HAP-1 (cell line): ENCODE results near the gene CDH13.

Source experiments
- DNase-seq, 2 experiments: peaks; one replicate each; pipeline ENCODE4 v3.0.0-alpha.2; 2016 to 2020; ENCODE audit warnings: low spot score in 2 of 2
- H3K27me3 ChIP-seq: fragments of 250-450 bp; sonication (Bioruptor Pico); 2 replicates; pipeline ENCODE4 v1.5.1; 2020; ENCODE audit warnings: low read depth, mild to moderate bottlenecking, moderate library complexity
- H3K36me3 ChIP-seq: fragments of 250-450 bp; sonication (Bioruptor Pico); replicated peaks from 2 replicates; pipeline ENCODE4 v1.5.1; 2020; ENCODE audit warnings: mild to moderate bottlenecking
- H3K4me1 ChIP-seq: fragments of 250-450 bp; sonication (Bioruptor Pico); 2 replicates; pipeline ENCODE4 v1.5.1; 2020; ENCODE audit warnings: mild to moderate bottlenecking
- H3K4me3 ChIP-seq: fragments of 250-450 bp; sonication (Bioruptor Pico); 2 replicates; pipeline ENCODE4 v1.5.1; 2020; ENCODE audit warnings: mild to moderate bottlenecking, moderate library complexity
- H3K9me3 ChIP-seq: fragments of 250-450 bp; sonication (Bioruptor Pico); 2 replicates; pipeline ENCODE4 v1.5.1; 2020; ENCODE audit warnings: mild to moderate bottlenecking, moderate library complexity
- in situ Hi-C: fragments of 300-500 bp; cut with MboI; formaldehyde crosslinking; loops from 3 replicates; pipeline ENCODE4 v1.14.3; 2020; ENCODE audit warnings: low sequenced_read_pairs, inconsistent platforms, mixed read lengths

Gene CDH13

DNA sequence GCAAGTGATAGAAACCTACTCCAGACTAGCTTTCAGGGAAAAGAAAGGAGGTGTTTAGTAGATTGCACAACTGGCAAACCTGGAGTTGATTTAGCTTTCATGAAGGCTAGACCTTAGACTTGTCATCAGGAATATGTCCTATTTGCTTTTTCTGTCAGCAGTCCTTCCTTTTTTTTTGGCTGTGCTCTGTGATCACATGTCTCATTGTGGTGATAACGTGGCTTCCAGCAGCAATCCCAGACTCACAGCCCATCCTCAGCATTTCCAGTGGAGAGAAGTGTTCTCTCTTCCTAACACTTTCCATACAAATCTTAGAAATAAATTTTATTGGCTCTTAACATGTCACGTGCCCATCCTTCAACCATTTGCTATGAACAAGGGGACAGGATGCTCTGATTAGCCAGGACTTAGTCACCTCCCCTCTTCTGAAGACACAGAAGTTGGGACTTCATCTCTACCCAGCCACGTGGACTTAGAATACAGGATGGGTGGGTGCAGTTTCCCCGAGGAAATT is 74.7 kb downstream of the CDH13 start:
- Histone ChIP-seq H3K4me1 (no peaks in the 10 kb centered on the region), H3K27me3 (peaks cover 2% of the 10 kb centered on the region; the same call in 1 of the 2 replicates), H3K9me3 (no peaks in the 10 kb centered on the region), H3K4me3 (no peak overlapping the region), H3K36me3 (no peaks in the 10 kb centered on the region)
- no peak for DNase-seq
- in situ Hi-C loops, result no loop called here

DNA sequence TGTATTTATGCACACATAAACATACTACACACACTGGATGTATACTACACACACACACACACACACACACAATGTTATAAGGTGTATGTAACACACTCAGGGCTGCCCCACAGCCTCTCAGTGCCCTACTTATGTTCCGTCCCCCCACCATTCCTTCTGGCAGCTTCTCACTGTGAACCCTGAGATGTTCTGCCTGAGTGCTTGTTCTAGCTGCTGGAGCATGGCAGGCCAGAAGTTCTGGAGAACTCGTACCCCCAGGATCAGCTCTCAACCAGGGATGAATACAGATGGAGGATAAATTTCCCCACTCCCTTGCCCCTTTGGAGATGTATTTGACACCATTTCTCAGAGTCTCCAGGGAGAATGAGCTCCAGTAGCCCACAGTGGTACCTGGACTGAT is 76.4 kb downstream of the CDH13 start:
- Histone ChIP-seq H3K27me3 (peaks cover 2% of the 10 kb centered on the region; the same call in 1 of the 2 replicates), H3K4me3 (no peak overlapping the region), H3K9me3 (no peaks in the 10 kb centered on the region), H3K36me3 (no peaks in the 10 kb centered on the region), H3K4me1 (no peaks in the 10 kb centered on the region)
- DNase-seq, result no peak
- in situ Hi-C loops, result no loop called here

DNA sequence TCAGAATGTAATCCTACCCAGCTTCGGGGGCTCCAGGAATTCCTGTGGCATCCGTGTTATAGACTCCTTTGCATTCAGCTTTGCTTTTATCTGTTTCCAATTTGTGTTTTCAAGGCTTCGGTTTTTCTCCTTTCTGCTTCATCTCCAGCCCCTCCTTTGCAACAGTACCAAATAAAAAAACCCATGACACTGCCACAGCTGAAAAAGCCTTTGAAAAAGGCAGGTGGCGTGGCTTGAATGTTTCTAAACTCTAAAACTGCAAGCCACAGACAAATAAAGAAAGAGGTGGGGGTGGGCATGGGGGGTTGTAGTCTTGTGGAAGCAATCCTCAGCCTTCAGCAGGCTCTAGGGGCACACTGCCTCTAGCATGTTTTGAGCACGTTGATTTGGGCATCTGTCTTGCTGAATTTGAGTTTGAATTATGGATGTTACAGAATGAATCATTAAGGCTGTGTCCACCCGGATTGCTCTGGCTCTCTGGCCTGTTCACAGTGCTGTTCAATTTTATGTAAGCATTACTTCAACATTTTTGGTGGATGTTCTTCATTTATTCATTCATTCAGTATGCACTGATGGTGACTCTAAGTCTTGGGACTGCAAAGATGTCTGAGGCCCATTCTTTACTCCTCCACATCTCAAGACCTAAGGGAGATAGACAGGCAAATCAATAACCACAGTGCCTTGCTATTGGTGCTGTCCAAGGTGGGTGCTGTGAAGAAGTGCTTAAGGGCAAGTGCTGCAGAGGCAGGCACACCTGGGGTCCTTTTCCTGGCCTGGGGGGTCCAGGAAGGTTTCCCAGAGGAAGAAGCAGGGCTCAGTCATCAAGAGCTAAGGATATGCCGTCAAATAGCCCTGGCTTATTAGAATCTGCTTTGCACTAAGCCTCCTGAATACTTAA is 77.4 kb downstream of the CDH13 start:
- Histone ChIP-seq H3K4me1 (no peaks in the 10 kb centered on the region), H3K9me3 (no peaks in the 10 kb centered on the region), H3K27me3 (peaks cover 2% of the 10 kb centered on the region; the same call in 1 of the 2 replicates), H3K36me3 (no peaks in the 10 kb centered on the region), H3K4me3 (no peak overlapping the region)
- DNase-seq, result no peak
- in situ Hi-C loops, result no loop called here

DNA sequence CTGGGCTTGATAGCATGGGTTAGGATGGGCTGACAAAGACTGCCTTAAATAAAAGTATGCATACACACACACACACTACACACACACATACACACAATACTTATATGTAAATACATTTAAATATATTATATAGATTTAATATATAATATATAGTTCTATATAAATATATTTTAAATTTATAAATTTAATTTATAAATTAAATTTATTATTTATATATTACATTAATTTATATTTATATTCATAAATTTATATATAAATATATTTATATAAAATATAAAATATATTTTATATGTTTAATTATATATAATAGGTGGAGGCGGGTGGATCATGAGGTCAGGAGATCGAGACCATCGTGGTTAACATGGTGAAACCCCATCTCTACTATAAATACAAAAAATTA is 83.2 kb downstream of the CDH13 start:
- DNase-seq, result no peak
- no peaks in the 10 kb centered on the region for H3K36me3 ChIP-seq
- H3K4me1 ChIP-seq, result no peaks in the 10 kb centered on the region
- no peak overlapping the region for H3K4me3 ChIP-seq
- H3K9me3 ChIP-seq, result no peaks in the 10 kb centered on the region
- H3K27me3 ChIP-seq, result no peaks in the 10 kb centered on the region
- in situ Hi-C loops, result no loop called here

DNA sequence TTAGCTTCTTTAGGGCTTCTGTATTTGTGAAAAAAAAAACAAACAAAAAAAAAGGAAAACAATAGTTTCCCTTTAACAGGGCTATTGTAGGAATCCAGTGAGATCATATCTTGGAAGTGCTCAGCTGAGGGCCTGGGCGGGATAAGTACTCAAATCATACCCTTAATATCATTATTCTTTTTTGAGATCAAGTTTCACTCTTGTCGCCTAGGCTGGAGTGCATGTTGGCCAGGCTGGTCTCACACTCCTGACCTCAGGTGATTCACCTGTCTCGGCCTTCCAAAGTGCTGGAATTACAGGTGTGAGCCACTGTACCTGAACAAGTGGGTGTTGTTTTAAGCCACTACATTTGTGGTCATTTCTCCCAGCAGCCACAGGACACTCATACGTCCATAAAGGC is 87.0 kb downstream of the CDH13 start:
- H3K36me3 ChIP-seq, result no peaks in the 10 kb centered on the region
- in situ Hi-C loops, result no loop called here
- DNase-seq, result no peak
- H3K9me3 ChIP-seq, result no peaks in the 10 kb centered on the region
- H3K27me3 ChIP-seq, result no peaks in the 10 kb centered on the region
- no peaks in the 10 kb centered on the region for H3K4me1 ChIP-seq
- H3K4me3 ChIP-seq, result no peak overlapping the region

DNA sequence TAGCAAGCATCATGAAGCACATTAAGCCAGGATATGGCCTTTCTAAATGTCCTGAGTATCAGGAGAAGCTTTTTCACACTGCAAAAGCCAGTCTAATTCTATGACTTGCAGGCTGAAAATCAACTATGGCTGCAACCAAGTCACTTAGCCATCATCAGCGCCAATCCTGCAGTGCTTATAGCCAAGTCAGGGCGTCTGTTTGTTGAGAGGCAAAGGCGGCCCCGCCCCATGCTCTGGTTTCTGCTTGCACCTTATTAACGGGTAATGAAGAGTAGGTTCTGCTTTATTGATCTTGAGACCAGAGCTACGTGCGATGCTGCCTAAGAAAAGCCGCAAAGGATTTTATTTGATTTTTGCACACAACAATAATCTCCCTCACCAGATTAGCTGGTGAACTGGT is 88.4 kb downstream of the CDH13 start:
- in situ Hi-C loops, result no loop called here
- Histone ChIP-seq H3K4me1 (no peaks in the 10 kb centered on the region), H3K27me3 (no peaks in the 10 kb centered on the region), H3K9me3 (no peaks in the 10 kb centered on the region), H3K4me3 (no peak overlapping the region), H3K36me3 (no peaks in the 10 kb centered on the region)
- DNase-seq, result no peak

DNA sequence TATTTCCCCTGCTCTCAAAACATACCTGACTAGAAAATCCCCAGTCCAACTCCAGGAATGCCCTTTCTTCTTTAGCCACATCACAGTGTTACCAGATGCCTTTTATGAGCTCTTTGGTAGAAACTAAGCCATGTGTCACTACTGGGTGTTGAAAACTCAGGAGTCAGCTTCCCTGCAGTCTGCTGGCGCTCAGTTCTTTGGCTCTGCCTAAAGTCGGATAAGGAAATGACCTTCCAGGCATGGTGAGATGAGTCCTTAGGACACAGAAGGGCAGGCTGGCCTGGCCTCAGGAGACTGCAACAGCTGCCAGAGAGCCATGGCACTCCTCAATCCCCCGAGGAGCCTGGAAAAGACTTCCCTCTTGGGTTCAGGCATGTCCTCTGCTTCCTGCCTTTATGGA is 89.1 kb downstream of the CDH13 start:
- DNase-seq, result no peak
- in situ Hi-C loops, result no loop called here
- Histone ChIP-seq H3K4me3 (no peak overlapping the region), H3K4me1 (no peaks in the 10 kb centered on the region), H3K9me3 (no peaks in the 10 kb centered on the region), H3K36me3 (no peaks in the 10 kb centered on the region), H3K27me3 (no peaks in the 10 kb centered on the region)

DNA sequence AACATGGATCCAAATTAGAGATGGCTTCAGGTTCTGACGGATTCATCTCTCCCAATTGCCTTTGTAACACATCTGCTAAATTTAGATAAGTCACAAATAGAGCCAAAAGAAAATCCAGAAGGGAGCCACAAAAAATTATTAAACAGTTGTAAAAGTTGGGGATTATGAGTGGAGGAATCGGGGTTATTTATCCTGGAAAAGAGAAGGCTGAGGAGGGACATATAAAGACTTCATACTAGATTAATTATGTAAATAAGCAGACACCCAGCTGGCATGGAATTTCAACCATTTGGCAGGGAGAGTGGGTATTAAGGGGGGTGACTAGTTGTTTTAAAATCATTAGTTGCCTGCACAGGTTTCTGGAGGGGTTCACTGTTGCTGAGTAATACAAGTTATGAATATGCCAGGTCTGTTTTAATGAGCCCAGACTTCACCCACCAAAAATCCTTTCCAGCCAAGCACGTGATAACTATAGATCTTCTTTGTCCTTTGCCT is 89.6 kb downstream of the CDH13 start:
- DNase-seq, result no peak
- Histone ChIP-seq H3K4me3 (no peak overlapping the region), H3K4me1 (no peaks in the 10 kb centered on the region), H3K9me3 (no peaks in the 10 kb centered on the region), H3K36me3 (no peaks in the 10 kb centered on the region), H3K27me3 (no peaks in the 10 kb centered on the region)
- in situ Hi-C loops, result no loop called here

DNA sequence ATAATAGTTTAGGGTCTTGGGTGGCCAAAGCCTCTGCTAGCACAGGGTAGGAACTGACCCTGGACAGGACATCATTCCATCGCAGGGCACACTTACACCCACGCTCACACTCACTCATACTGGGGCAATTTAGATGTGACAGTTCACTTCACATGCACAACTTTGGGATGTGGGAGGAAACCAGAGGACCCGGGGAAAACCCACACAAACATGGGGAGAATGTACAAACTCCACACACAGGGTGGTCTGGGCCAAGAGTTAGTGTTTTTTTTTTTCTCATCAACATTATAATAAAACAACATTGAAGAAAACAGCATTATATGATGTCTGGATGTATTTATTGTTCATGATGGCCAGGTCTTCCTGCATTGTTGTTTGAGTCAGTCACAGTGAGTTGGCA is 93.6 kb downstream of the CDH13 start:
- H3K27me3 ChIP-seq, result no peaks in the 10 kb centered on the region
- no peaks in the 10 kb centered on the region for H3K4me1 ChIP-seq
- no peak for DNase-seq
- in situ Hi-C loops, result no loop called here
- no peaks in the 10 kb centered on the region for H3K9me3 ChIP-seq
- H3K36me3 ChIP-seq, result no peaks in the 10 kb centered on the region
- no peak overlapping the region for H3K4me3 ChIP-seq

DNA sequence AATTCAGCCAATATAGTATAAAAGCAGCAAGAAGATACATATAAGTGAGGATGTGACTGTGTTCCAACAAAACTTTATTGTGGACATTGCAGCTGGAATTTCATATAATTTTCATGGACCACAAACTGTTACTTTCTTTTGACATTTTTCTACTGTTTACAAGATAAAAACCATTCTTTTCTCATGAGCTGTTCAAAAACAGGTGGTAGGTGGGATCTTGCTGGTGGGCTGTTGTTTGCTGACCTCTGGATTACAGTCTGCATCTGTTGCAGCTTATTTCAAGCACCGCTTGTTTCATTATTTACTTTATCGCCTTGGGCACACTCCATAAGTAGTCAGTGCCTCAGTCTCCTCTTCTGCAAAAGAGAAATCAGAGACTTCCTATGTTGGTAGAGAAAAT is 99.5 kb downstream of the CDH13 start:
- Histone ChIP-seq H3K36me3 (no peaks in the 10 kb centered on the region), H3K4me1 (no peaks in the 10 kb centered on the region), H3K4me3 (no peak overlapping the region), H3K9me3 (no peaks in the 10 kb centered on the region), H3K27me3 (no peaks in the 10 kb centered on the region)
- in situ Hi-C loops, result no loop called here
- no peak for DNase-seq

DNA sequence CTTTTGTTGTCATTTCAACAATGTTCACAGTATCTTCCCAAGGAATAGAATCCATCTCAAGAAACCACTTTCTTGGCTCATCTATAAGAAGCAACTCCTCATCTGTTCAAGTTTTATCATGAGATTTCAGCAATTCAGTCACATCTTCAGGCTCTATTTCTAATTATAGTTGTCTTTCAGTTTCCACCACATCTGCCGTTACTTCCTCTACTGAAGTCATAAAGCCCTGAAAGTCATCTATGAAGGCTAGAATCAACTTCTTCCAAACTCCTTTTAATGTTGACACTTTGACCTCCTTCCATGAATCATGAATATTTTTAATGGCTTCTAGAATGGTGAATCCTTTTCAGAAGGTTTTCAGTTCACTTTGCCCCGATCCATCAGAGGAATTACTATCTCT is 102.1 kb downstream of the CDH13 start:
- Histone ChIP-seq H3K4me3 (no peak overlapping the region), H3K27me3 (no peaks in the 10 kb centered on the region), H3K4me1 (no peaks in the 10 kb centered on the region), H3K36me3 (no peaks in the 10 kb centered on the region), H3K9me3 (no peaks in the 10 kb centered on the region)
- DNase-seq, result no peak
- in situ Hi-C loops, result no loop called here

DNA sequence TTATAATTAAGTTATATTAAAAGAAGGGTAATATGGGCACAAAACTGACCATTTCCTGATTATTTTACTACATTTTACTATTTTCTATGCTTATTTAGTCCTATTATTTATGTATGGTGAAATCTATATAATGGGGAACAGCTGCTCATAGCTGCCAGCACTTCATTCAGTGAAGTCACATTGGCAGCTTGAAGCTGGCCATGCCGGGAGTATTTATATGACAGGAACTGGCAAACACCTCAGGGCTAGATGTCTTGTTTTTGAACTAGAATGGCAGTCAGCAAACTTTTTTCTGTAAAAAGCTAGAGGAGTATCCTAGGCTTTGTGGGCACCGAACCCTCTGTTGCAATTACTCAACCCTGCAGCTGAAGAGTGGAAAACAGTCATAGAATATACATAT is 104.1 kb downstream of the CDH13 start:
- in situ Hi-C loops, result no loop called here
- Histone ChIP-seq H3K4me3 (no peak overlapping the region), H3K36me3 (no peaks in the 10 kb centered on the region), H3K27me3 (no peaks in the 10 kb centered on the region), H3K4me1 (no peaks in the 10 kb centered on the region), H3K9me3 (no peaks in the 10 kb centered on the region)
- DNase-seq, result no peak

DNA sequence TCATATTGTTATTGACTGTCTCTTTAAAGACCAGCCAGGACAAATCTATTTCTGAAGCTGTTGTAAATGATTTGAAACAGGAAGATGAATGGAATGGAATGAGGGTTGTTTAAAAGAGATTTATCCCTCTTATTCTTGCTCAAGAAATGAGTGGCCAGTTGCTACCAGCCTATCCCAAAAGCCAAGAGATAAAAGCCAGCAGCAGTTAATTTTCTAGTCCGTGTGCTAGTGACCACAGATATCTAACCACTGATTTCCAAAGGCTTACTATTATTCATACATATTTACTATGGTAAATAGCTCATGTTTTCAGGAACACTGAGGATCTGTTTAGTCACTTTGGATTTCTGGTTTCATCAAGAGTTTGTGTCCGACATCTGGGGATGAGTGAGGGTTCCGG is 105.7 kb downstream of the CDH13 start:
- no peaks in the 10 kb centered on the region for H3K27me3 ChIP-seq
- DNase-seq, result no peak
- H3K4me3 ChIP-seq, result no peak overlapping the region
- no peaks in the 10 kb centered on the region for H3K9me3 ChIP-seq
- no peaks in the 10 kb centered on the region for H3K4me1 ChIP-seq
- no peaks in the 10 kb centered on the region for H3K36me3 ChIP-seq
- in situ Hi-C loops, result no loop called here

DNA sequence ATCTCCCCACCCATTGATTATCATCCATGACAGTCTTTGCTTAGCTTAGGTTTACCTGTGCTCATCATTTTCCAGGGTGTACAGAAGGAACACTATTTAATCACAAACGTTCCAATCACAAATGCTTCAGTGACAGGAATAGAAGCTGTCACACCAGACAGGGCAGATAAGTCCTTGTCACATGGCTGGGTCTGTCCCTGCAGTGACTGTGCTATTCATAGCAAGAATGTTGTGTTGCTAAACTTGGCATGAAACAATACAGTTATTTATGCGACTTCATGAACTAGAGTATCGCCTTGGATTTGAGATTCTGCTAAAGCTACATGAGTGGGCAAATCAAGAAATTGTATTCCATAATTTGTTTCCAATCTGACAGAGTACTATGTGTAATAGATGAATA is 108.4 kb downstream of the CDH13 start:
- Histone ChIP-seq H3K4me3 (no peak overlapping the region), H3K27me3 (no peaks in the 10 kb centered on the region), H3K36me3 (no peaks in the 10 kb centered on the region), H3K4me1 (no peaks in the 10 kb centered on the region), H3K9me3 (no peaks in the 10 kb centered on the region)
- no peak for DNase-seq
- in situ Hi-C loops, result no loop called here
